Measurements from ENCODE around the gene QSOX2.
"Not testable (repeated sequence)": the region's sequence is repeated elsewhere in the genome, so short reads cannot be mapped to it uniquely, and the experiment has no call there.

Gene QSOX2

GRCh38 chr9:136282272-136282861, 36.8 kb upstream of the QSOX2 start:
- no peak for DNase-seq

- DNase-seq: no peak
Observed at GRCh38 chr9:136281421-136282271, 36.0 kb upstream of the QSOX2 start.

- DNase-seq: no peak
Observed at GRCh38 chr9:136280535-136281315, 35.1 kb upstream of the QSOX2 start.

DNA sequence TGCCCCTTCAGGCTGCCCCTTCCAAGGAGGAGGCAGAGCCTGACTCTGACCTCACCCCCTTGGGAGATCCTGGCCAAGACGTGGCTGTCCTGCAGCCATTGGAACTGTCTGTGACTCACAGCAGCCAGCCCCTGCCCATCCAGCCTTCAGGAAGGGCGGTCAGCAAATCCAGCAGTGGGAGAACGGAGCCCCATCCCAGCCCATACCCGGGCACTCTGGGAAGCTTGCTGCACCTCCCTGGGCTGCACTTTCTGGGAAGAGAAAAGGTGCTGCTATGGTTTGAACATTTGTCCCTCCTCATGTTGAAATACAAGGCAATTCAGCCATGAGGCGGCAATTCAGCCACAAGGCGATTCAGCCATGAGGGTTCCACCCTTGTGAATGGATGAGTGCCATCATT, 33.9 kb upstream of the QSOX2 start:
- DNase-seq: no peak

DNA sequence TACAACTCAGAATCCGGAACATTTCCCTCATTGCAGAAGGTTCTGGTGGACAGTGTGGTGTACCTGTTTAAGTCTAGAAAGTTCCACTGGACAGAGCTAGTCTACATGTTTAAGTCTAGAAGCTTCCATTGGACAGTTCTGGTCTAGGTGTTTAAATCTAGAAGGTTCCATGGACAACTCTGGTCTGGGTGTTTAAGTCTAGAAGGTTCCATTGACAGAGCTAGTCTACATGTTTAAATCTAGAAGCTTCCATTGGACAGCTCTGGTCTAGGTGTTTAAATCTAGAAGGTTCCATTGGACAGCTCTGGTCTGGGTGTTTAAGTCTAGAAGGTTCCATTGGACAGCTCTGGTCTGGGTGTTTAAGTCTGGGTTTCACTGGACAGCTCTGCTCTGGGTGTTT, 33.3 kb upstream of the QSOX2 start:
- no peak for DNase-seq

DNA sequence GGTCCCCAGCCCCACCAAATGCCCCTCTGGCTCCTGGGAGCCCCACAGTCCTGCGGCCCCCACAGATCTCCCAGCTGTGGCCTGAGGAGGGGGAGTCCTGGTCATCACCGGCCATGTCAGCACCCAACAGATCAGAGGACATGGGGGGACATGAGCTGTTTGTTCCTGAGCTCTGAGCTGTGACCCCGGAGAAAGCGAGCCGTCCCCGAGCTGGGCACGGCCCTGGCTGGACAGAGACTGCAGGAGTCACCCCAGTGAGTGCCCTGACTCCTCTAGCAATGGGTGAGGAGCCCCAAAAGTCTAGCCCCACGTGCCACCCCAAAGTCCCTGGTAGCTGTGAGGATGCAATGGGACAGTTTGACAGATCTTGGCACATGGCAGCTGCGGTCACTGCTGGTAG, 32.6 kb upstream of the QSOX2 start:
- DNase-seq: no peak

GRCh38 chr9:136277746-136278145, 32.1 kb upstream of the QSOX2 start:
- DNase-seq: no peak

DNA sequence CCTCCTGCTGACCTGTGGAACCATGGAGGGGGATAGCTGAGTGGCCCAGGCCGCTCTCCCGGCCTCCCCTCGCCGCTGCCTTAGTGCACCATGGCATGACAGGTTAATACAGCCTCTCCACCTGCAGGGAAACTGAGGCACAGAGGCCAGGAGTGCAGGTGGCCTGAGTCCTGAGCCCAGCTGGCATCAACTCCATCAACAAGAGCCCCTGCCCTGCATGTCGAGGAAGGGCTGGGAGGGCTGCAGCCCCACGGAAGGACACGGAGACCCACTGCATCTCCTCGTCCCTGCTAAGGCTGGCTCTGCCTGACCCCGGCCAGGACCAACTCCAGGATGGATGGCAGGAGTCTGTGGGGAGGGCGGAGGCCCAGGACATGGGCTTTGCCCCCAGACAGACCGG, 31.1 kb upstream of the QSOX2 start:
- no peak for DNase-seq

- no peak for DNase-seq
Observed at GRCh38 chr9:136275655-136276429, 30.2 kb upstream of the QSOX2 start.

DNA sequence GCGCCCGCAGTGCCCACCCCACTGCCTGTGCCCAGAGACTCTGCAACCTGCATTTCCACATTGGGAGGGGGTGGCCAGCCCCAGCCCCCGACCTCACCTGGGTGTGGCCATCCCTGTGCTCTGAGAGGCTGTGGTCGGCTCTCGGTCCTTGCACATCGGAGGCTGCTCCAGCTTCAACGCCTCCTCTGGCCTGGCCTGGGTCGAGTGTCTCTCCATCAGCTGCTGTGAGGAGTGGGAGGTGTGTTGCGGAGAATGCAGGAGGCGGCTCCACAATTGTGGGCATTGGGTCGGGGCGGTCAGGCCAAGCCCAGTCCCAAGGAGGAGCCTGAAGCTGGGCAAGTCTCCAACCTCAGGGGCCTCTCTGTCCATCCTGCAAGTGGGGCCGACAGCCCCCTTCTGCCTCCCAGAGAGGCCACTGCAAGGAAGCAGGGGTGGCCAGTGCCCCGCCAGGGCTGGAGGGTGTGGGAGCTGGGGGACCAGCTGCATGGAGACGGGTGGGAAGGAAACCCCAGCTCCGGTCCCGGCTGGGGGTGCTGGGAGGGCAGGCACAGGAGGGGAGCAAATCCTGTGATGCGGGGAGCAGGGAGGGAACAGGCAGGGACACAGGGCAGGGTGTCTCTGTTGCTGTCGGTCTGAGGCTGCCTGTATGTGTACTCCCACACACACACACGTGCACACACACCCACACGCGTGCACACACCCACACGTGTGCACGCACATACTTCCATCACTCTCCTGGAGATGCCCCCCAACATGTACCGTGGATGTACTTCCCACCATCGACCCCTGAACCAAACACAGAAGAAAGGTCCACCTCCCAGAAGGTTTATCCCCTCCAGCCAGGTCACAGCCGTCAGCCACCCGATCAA, 29.4 kb upstream of the QSOX2 start:
- no peak for DNase-seq

DNA sequence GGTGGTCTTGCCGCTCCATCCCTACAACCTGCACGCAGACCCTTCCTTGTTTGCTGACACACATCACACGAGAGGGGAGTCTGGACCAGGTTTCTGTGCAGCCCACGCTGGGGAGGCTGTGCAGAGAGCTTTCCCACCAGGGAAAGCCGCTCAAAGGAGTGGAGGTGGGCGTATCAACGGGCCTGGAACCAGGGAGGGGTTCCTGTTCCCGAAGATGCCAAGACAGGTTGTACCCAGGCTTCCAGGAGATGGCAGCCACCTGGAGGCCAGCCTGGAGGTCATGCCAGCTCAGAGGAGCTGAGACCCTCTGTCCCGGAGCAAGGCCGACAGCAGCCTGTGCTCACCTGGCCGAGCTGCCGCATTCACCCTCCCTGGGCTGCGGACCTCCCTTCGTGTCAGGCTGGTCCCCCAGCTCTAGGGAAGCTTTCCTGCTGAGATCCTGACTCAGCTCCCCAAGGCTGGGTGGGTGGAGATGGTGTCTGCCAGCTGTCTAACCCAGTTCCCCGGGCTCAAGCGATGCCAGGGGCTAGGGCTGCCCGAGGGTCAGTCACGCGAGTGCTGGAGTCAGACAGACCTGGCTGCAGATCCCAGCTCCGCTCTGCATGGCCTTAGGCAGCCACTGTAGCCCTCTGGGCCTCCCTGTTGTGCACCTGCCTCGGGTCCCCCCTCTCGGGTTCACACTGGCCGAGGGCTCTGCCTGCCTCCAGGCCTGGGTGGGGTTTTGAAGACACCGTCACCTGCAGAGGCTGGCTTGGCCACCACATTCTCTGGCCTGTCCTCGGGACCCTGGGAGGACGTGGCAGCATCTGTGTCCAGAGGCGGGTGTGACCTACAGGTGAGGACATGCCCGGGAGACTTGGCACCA, 28.5 kb upstream of the QSOX2 start:
- no peak for DNase-seq

DNA sequence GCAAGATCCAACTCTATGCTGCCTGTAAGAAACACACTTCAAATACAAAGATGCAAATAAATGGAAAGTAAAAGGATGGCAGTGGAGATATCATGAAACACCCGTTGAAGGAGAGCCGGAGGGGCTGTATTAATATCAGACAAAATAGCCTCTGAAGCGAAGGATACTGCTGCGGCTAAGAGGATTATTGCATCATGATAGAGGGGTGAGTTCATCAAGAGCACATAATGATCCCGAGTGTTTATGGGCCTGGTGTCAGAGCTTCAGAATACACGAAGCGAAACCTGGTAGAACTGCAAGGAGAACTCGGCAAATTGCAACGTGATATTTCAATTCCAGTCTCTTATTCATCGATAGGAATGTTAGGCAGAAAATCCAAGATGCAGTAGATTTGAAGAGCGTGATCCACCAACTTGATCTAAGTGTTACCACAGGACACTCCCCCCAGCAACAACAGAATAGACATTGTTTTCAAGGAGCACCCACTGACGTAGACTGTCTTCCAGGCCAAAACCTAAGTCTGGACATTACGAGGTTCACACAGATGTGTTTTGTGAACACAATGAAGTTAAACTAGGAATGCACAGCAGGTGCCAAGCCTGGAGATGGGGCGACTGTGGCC, 27.7 kb upstream of the QSOX2 start:
- DNase-seq: no peak

- no peak for DNase-seq
Observed at GRCh38 chr9:136270173-136270705, 24.6 kb upstream of the QSOX2 start.

DNA sequence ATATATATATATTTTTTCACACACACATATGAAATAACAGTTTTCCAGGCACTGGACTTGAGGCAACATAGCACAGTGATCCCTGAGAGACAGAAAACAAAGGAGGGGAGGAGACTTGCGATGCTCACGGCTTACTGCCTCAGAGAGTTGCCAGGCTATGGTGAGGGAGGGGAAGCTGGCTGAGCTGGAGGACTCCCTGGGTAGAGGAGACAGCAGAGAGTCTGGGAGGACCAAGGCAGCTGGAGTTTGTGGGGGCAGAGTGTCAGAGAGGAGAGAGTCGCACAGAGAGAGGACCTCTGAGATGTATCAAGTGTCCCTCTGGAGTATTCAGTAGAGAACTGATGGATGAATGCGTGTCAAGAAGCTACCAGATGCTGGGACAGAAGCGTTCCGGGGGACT, 23.1 kb upstream of the QSOX2 start:
- no peak for DNase-seq

- DNase-seq: no peak
Observed at GRCh38 chr9:136268318-136268717, 22.7 kb upstream of the QSOX2 start.

GRCh38 chr9:136267261-136268111, 21.9 kb upstream of the QSOX2 start:
- peak; percentile 55 for DNase-seq

- DNase-seq: not testable (repeated sequence)
Observed at GRCh38 chr9:136266641-136267040, 21.0 kb upstream of the QSOX2 start.

DNA sequence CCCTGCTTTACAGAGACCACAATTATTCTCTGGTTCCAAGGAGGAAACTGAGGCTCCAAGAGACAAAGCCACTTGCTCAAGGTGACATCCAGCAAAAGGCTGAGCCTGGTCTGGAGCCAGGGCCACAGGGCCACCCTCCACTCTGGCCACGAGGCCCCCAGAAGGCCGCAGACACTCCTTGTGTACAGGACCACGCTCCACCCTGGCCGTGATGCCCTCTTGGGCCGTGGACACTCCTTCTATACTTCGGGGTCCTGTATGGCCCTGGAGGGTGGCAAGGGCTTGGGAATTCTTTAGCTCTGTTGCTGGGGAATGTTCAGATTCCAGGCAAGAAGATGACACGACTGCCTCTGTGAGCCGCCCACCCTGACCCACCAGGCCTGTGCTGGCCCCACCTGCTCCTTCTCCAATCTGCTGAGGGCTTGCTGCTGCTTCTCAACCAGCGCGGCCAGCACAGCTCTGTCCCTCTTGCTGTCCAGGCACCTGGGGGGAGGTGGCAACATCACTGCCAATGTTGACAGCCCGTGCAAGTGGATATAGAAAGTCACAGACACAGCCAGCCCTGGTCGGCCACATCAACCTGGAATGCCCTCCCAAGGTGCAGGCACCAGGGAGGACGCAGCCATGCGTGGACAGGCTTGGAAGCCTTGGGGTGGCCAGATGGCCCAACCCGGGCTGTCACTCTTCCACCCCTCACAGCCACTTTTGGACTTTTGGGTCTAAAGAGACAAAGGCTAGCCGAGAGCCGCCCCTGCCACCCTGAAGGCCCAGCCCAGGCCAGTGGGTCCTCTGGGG, 20.1 kb upstream of the QSOX2 start:
- DNase-seq: no peak
